GM06990 (cell line): Measurements from ENCODE around the gene FBXL15.
"Not testable (repeated sequence)": the region's sequence is repeated elsewhere in the genome, so short reads cannot be mapped to it uniquely, and the experiment has no call there.

Experiments
- DNase-seq: peaks from one replicate; pipeline ENCODE4 v3.0.0-alpha.2; 2011; ENCODE audit not compliant: insufficient read length; ENCODE audit errors: extremely low read depth
- H3K27me3 ChIP-seq: replicated peaks from 2 replicates; pipeline ENCODE4 v1.6.0; 2011; ENCODE audit warnings: low read length; ENCODE audit not compliant: control insufficient read depth, insufficient read depth
- H3K36me3 ChIP-seq: 2 replicates; pipeline ENCODE4 v1.5.1; 2011; ENCODE audit warnings: low read length; ENCODE audit not compliant: control insufficient read depth, insufficient read depth
- H3K4me3 ChIP-seq: replicated peaks from 2 replicates; pipeline ENCODE4 v1.5.1; 2011; ENCODE audit warnings: low read depth, mild to moderate bottlenecking, control low read depth, low read length
- CTCF ChIP-seq: IDR thresholded peaks from 2 replicates; pipeline ENCODE4 v1.5.1; 2011; ENCODE audit warnings: low read length, control low read depth, mild to moderate bottlenecking, inconsistent platforms; ENCODE audit not compliant: insufficient read depth, poor library complexity, severe bottlenecking

Gene FBXL15

GRCh38 chr10:102450374-102451104, 29.9 kb downstream of the FBXL15 start:
- peak overlapping the region; percentile 89 for H3K4me3 ChIP-seq
- peaks cover 2% of the 10 kb centered on the region; the same call in 1 of the 2 replicates for H3K36me3 ChIP-seq
- no peak for TF ChIP-seq CTCF
- DNase-seq = peak; percentile 98
- H3K27me3 ChIP-seq = no peaks in the 10 kb centered on the region

- peaks cover 4% of the 10 kb centered on the region; the same call in 1 of the 2 replicates for H3K36me3 ChIP-seq
- peak within 1 kb of the TSS; percentile 89 for H3K4me3 ChIP-seq
- TF ChIP-seq CTCF = no peak
- H3K27me3 ChIP-seq = no peaks in the 10 kb centered on the region
- no peak for DNase-seq
Observed at GRCh38 chr10:102451105-102451969, 30.7 kb downstream of the FBXL15 start, which contains the start of gene C10orf95. C10orf95 (minus strand) TSS chr10:102451543; CDS start chr10:102451093, 450 bp downstream.

GRCh38 chr10:102452672-102453340, 32.2 kb downstream of the FBXL15 start:
- no peak overlapping the region for H3K4me3 ChIP-seq
- H3K27me3 ChIP-seq = no peaks in the 10 kb centered on the region
- peaks cover 4% of the 10 kb centered on the region; the same call in 1 of the 2 replicates for H3K36me3 ChIP-seq
- no peak for DNase-seq
- no peak for TF ChIP-seq CTCF

GRCh38 chr10:102453502-102453901, 32.9 kb downstream of the FBXL15 start:
- Histone ChIP-seq H3K27me3 (no peaks in the 10 kb centered on the region), H3K36me3 (peaks cover 4% of the 10 kb centered on the region; the same call in 1 of the 2 replicates), H3K4me3 (no peak overlapping the region)
- no peak for DNase-seq
- TF ChIP-seq CTCF = no peak

- H3K4me3 ChIP-seq, H3K27me3 ChIP-seq, H3K36me3 ChIP-seq, DNase-seq: not testable (repeated sequence)
Observed at GRCh38 chr10:102454662-102455487, 34.2 kb downstream of the FBXL15 start.
